Measurements from ENCODE around the gene CDSN. TPM values are rescaled to one million over a fixed set of nuclear protein-coding genes. Genes with fewer than 3 reads are reported as not detected.
A peak's percentile ranks its signal among the peaks of the same experiment; 100 is the strongest.

CDSN gene
- total and polyA plus RNA-seq, 2 donors (not counting 3 experiments of a cell fraction or from before 2014, with no cell fraction given): not detected

DNA sequence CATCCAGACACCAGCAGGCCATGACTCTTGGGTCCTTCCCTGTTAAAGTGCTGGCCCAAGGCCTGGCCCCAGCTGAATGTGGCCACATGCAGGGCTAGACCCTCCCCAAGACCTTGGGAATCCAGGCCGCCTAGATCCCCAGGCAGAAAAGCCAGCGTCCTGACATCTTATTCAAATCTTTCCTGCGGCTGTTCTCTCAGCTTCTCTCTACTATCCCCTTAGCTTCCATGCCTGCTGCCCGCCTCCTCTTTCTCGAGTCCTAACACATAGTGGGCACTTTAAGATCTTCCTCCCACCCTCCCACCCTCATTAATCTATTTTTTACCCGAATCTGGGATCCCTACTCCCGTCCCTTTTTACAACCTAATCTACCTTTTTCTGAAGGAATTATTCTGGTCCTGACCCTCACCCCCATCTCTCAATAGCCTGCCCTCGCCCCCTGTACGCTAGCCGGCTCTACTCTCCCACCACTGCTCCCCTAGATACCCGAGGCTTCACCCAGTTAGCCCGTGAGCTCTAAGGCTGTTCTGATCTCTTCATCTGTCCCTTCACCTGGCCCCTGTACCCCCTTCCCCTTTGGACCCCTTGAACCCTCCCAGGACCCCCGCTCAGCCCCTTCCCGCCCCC, 37.4 kb upstream of the CDSN start, which contains the start of gene CCHCR1:
Gene CCHCR1, minus strand, starts transcription at position 290 of the 627 bp plus-strand sequence. Its CDS starts 202 bp downstream, at position 88.
- dilution Hi-C loops (cut with MboI; ENCODE audit: extremely low pct_ligation_motif_present, low sequenced_read_pairs) (no loop called here), intact Hi-C loops (cut with micrococcal nuclease) (loop anchor here (1.0 kb wide), 3 partner anchors 23 to 35 kb away; no protein-coding TSS in a partner anchor)
- Histone ChIP-seq H3K4me1 (ENCODE audit: control insufficient read depth, extremely low read depth, insufficient read depth, low read length) (peaks cover 12% of the 10 kb centered on the region), H3K36me3 (ENCODE audit: control insufficient read depth in 2 of 2, extremely low read depth in 1 of 2, insufficient read depth in 2 of 2, low read length in 2 of 2) (no peaks in the 10 kb centered on the region), H3K4me3 (replicated peaks in 1 of 3; ENCODE audit: insufficient read depth in 1 of 3, low read depth in 1 of 3, low read length in 3 of 3) (peak within 1 kb of the TSS; percentile 72 to 90 (median 90)), H3K9me1 (replicated peaks; ENCODE audit: control insufficient read depth, extremely low read depth, insufficient read depth, low read length) (no peaks in the 10 kb centered on the region), H2AFZ (ENCODE audit: low read depth, low read length) (peak within 1 kb of the TSS; percentile 96), H3K9me3 (replicated peaks; ENCODE audit: control insufficient read depth, insufficient read depth, low read length) (no peaks in the 10 kb centered on the region), H3K79me2 (ENCODE audit: control insufficient read depth, insufficient read depth, low read length) (peaks cover 15% of the 10 kb centered on the region), H3K4me2 (ENCODE audit: insufficient read depth, low read length) (peak within 1 kb of the TSS; percentile 97), H3K27me3 (ENCODE audit: control insufficient read depth in 2 of 2, insufficient read depth in 2 of 2, low read length in 2 of 2) (no peaks in the 10 kb centered on the region), H4K20me1 (replicated peaks; ENCODE audit: control insufficient read depth, extremely low read depth, insufficient read depth, low read length) (no peaks in the 10 kb centered on the region), H3K9ac (replicated peaks; ENCODE audit: extremely low read depth, insufficient read depth, low read length) (peak within 1 kb of the TSS; percentile 89), H3K27ac (ENCODE audit: insufficient read depth, low read depth, low read length) (peak within 1 kb of the TSS; percentile 30)
- DNase-seq (ENCODE audit: low read depth, low spot score) (no peak), FAIRE-seq (no peak)
- TF ChIP-seq JUN (IDR thresholded peaks at IDR 0.05; ENCODE audit: borderline replicate concordance, insufficient read depth, insufficient read length, low read depth): no peak
- TF ChIP-seq, protein P1, sequence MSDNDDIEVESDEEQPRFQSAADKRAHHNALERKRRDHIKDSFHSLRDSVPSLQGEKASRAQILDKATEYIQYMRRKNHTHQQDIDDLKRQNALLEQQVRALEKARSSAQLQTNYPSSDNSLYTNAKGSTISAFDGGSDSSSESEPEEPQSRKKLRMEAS (IDR thresholded peaks at IDR 0.05; ENCODE audit: insufficient read depth, insufficient read length): no peak
- no peak for TF ChIP-seq MYC (IDR thresholded peaks at IDR 0.05; ENCODE audit: low read depth, low read length)
- no peak for TF ChIP-seq EZH2 (IDR thresholded peaks at IDR 0.05; ENCODE audit: borderline replicate concordance, low read depth, low read length, severe bottlenecking)
- POLR2A ChIA-PET: interaction anchor here (1.3 kb wide), 1 partner anchor 10 kb away, joined by 3 read pairs; no protein-coding TSS in a partner anchor
- CTCF ChIA-PET: interaction anchor here (0.6 to 3.7 kb wide), 10 partner anchors 10 to 370 kb away, joined by 3 to 16 read pairs (median 4); partner anchors contain the start of gene PSORS1C2
- no TSS peak for BruUV-seq (replicated peaks)

DNA sequence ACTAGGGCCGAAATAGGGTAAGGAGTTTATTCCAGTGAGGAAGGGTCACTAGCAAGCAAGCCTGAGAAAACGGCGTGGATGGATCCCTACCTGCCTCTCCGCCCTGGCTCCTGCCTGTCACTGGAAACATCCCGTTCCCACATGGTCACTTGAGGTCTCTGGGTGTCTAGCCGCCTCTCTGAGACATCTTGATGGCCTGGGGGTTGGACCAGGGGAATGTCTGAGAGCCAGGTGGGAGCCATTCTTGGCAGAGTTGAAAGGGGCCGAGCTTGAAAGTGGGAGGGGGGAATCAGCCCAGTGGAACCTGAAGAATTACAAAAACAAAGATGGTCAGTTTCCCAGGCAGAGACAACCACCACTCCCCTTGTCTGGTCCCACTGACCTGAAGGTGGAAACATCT, 36.4 kb upstream of the CDSN start:
- no peak for FAIRE-seq
- TF ChIP-seq POLR2AphosphoS5 (IDR thresholded peaks at IDR 0.05; ENCODE audit: insufficient read depth, low read depth, low read length) (no peak), MYC (IDR thresholded peaks at IDR 0.05; ENCODE audit: low read depth, low read length) (no peak), JUN (IDR thresholded peaks at IDR 0.05; ENCODE audit: borderline replicate concordance, insufficient read depth, insufficient read length, low read depth) (no peak), GATA2 (IDR thresholded peaks at IDR 0.05; ENCODE audit: insufficient read depth, insufficient read length, low read depth, low read length) (no peak), FOS (IDR thresholded peaks at IDR 0.05; ENCODE audit: borderline replicate concordance, insufficient read depth, low read length) (no peak), EZH2 (IDR thresholded peaks at IDR 0.05; ENCODE audit: borderline replicate concordance, low read depth, low read length, severe bottlenecking) (no peak), POLR2A (IDR thresholded peaks at IDR 0.05; ENCODE audit: low read depth, low read length) (no peak)
- TF ChIP-seq, protein P2, sequence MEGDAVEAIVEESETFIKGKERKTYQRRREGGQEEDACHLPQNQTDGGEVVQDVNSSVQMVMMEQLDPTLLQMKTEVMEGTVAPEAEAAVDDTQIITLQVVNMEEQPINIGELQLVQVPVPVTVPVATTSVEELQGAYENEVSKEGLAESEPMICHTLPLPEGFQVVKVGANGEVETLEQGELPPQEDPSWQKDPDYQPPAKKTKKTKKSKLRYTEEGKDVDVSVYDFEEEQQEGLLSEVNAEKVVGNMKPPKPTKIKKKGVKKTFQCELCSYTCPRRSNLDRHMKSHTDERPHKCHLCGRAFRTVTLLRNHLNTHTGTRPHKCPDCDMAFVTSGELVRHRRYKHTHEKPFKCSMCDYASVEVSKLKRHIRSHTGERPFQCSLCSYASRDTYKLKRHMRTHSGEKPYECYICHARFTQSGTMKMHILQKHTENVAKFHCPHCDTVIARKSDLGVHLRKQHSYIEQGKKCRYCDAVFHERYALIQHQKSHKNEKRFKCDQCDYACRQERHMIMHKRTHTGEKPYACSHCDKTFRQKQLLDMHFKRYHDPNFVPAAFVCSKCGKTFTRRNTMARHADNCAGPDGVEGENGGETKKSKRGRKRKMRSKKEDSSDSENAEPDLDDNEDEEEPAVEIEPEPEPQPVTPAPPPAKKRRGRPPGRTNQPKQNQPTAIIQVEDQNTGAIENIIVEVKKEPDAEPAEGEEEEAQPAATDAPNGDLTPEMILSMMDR (IDR thresholded peaks at IDR 0.05; ENCODE audit: extremely low read depth in 1 of 2, insufficient read depth in 1 of 2, low read depth in 1 of 2, low read length in 2 of 2): no peak
- TF ChIP-seq, protein P1 (IDR thresholded peaks at IDR 0.05; ENCODE audit: insufficient read depth, insufficient read length): no peak
- POLR2A ChIA-PET: no interaction called here
- no peak overlapping the region for H3K4me3 ChIP-seq (replicated peaks in 1 of 3; ENCODE audit: insufficient read depth in 1 of 3, low read depth in 1 of 3, low read length in 3 of 3)
- H3K4me1 ChIP-seq (ENCODE audit: control insufficient read depth, extremely low read depth, insufficient read depth, low read length): peaks cover 12% of the 10 kb centered on the region
- CTCF ChIA-PET: no interaction called here
- no peaks in the 10 kb centered on the region for H3K9me3 ChIP-seq (replicated peaks; ENCODE audit: control insufficient read depth, insufficient read depth, low read length)
- H2AFZ ChIP-seq (ENCODE audit: low read depth, low read length): no peak overlapping the region
- dilution Hi-C loops (cut with MboI; ENCODE audit: extremely low pct_ligation_motif_present, low sequenced_read_pairs): no loop called here
- no peak overlapping the region for H3K4me2 ChIP-seq (ENCODE audit: insufficient read depth, low read length)
- no peaks in the 10 kb centered on the region for H3K36me3 ChIP-seq (ENCODE audit: control insufficient read depth in 2 of 2, extremely low read depth in 1 of 2, insufficient read depth in 2 of 2, low read length in 2 of 2)
- no peaks in the 10 kb centered on the region for H4K20me1 ChIP-seq (replicated peaks; ENCODE audit: control insufficient read depth, extremely low read depth, insufficient read depth, low read length)
- no peaks in the 10 kb centered on the region for H3K27me3 ChIP-seq (ENCODE audit: control insufficient read depth in 2 of 2, insufficient read depth in 2 of 2, low read length in 2 of 2)
- H3K9ac ChIP-seq (replicated peaks; ENCODE audit: extremely low read depth, insufficient read depth, low read length): no peak overlapping the region
- intact Hi-C loops (cut with micrococcal nuclease): no loop called here
- DNase-seq (ENCODE audit: low read depth, low spot score): no peak
- no peak overlapping the region for H3K27ac ChIP-seq (ENCODE audit: insufficient read depth, low read depth, low read length)
- BruUV-seq (replicated peaks): TSS peak; percentile 51
- H3K79me2 ChIP-seq (ENCODE audit: control insufficient read depth, insufficient read depth, low read length): peaks cover 15% of the 10 kb centered on the region
- no peaks in the 10 kb centered on the region for H3K9me1 ChIP-seq (replicated peaks; ENCODE audit: control insufficient read depth, extremely low read depth, insufficient read depth, low read length)
